Nephron progenitor cell (in vitro differentiated cells): ENCODE results near the gene SLC41A1.

ENCODE experiments used
- DNase-seq: peaks from one replicate; pipeline ENCODE4 v3.0.0; 2021
- H3K27ac Mint-ChIP-seq: 2 replicates; pipeline ENCODE4 v1.8.0; 2021; ENCODE audit warnings: mild to moderate bottlenecking, moderate library complexity, mixed read lengths
- H3K27me3 Mint-ChIP-seq: 2 replicates; pipeline ENCODE4 v1.8.0; 2021; ENCODE audit warnings: mild to moderate bottlenecking, low read depth, mixed read lengths; ENCODE audit not compliant: poor library complexity
- H3K36me3 Mint-ChIP-seq: 2 replicates; pipeline ENCODE4 v1.8.0; 2021; ENCODE audit warnings: low read depth, mixed read lengths
- H3K4me1 Mint-ChIP-seq: 2 replicates; pipeline ENCODE4 v1.8.0; 2021; ENCODE audit warnings: mixed read lengths
- H3K4me3 Mint-ChIP-seq: 2 replicates; pipeline ENCODE4 v1.8.0; 2021; ENCODE audit warnings: mild to moderate bottlenecking, moderate library complexity, mixed read lengths
- H3K9me3 Mint-ChIP-seq: 2 replicates; pipeline ENCODE4 v1.8.0; 2021; ENCODE audit warnings: mild to moderate bottlenecking, moderate library complexity, mixed read lengths
- CTCF ChIP-seq: fragments of 200-600 bp; sonication (generic); IDR thresholded peaks from 2 replicates; pipeline ENCODE4 v1.5.0; 2021; ENCODE audit warnings: antibody characterized with exemption

SLC41A1 gene

GRCh38 chr1:205837382-205837970 is 24.5 kb upstream of the SLC41A1 start:
- Mint-ChIP-seq H3K4me3 (no peak overlapping the region), H3K36me3 (no peaks in the 10 kb centered on the region), H3K4me1 (peaks cover 11% of the 10 kb centered on the region), H3K27ac (no peak overlapping the region), H3K9me3 (no peaks in the 10 kb centered on the region), H3K27me3 (peaks cover 6% of the 10 kb centered on the region)
- TF ChIP-seq CTCF, result no peak
- DNase-seq, result no peak

- no peak for TF ChIP-seq CTCF
- DNase-seq, result no peak
- H3K36me3 Mint-ChIP-seq, result no peaks in the 10 kb centered on the region
- H3K4me3 Mint-ChIP-seq, result no peak overlapping the region
- H3K9me3 Mint-ChIP-seq, result no peaks in the 10 kb centered on the region
- H3K4me1 Mint-ChIP-seq, result peaks cover 19% of the 10 kb centered on the region
- H3K27ac Mint-ChIP-seq, result no peak overlapping the region
- H3K27me3 Mint-ChIP-seq, result peaks cover 13% of the 10 kb centered on the region
Measured at GRCh38 chr1:205834751-205835150, 21.8 kb upstream of the SLC41A1 start.

GRCh38 chr1:205832326-205832751 is 19.3 kb upstream of the SLC41A1 start:
- TF ChIP-seq CTCF, result no peak
- H3K9me3 Mint-ChIP-seq, result no peaks in the 10 kb centered on the region
- H3K27me3 Mint-ChIP-seq, result peaks cover 10% of the 10 kb centered on the region
- no peaks in the 10 kb centered on the region for H3K36me3 Mint-ChIP-seq
- H3K4me3 Mint-ChIP-seq, result no peak overlapping the region
- H3K27ac Mint-ChIP-seq, result no peak overlapping the region
- DNase-seq, result no peak
- peaks cover 20% of the 10 kb centered on the region for H3K4me1 Mint-ChIP-seq

GRCh38 chr1:205827623-205828022 is 14.6 kb upstream of the SLC41A1 start:
- Mint-ChIP-seq H3K4me1 (peaks cover 29% of the 10 kb centered on the region), H3K36me3 (peaks cover 15% of the 10 kb centered on the region), H3K27ac (no peak overlapping the region), H3K9me3 (peaks cover 14% of the 10 kb centered on the region), H3K27me3 (peaks cover 10% of the 10 kb centered on the region), H3K4me3 (no peak overlapping the region)
- DNase-seq, result no peak
- TF ChIP-seq CTCF, result no peak

- H3K9me3 Mint-ChIP-seq, result peaks cover 16% of the 10 kb centered on the region
- peaks cover 23% of the 10 kb centered on the region for H3K4me1 Mint-ChIP-seq
- no peak for TF ChIP-seq CTCF
- H3K27ac Mint-ChIP-seq, result no peak overlapping the region
- peaks cover 10% of the 10 kb centered on the region for H3K27me3 Mint-ChIP-seq
- no peak overlapping the region for H3K4me3 Mint-ChIP-seq
- no peak for DNase-seq
- peaks cover 18% of the 10 kb centered on the region for H3K36me3 Mint-ChIP-seq
Measured at GRCh38 chr1:205826995-205827394, 14.0 kb upstream of the SLC41A1 start.
